GM23338 (cell line): ENCODE measurements around the gene CHCHD6. TPM values are rescaled to one million over a fixed set of nuclear protein-coding genes. Genes with fewer than 3 reads are reported as not detected.

Experiments
- ATAC-seq: fragments of 200-7000 bp; cut with Tn5 transposase; 3 replicates; pipeline ENCODE4 v1.9.1; 2020
- DNase-seq: peaks from one replicate; pipeline ENCODE4 v3.0.0-alpha.2; 2015; ENCODE audit warnings: low spot score
- H2AFZ ChIP-seq: fragments of 200-600 bp; sonication (generic); 2 replicates; pipeline ENCODE4 v1.8.0; 2016; ENCODE audit warnings: antibody characterized with exemption, mild to moderate bottlenecking, moderate library complexity
- H3F3A ChIP-seq: fragments of 200-600 bp; sonication (generic); replicated peaks from 2 replicates; pipeline ENCODE4 v1.8.0; 2017; ENCODE audit warnings: antibody characterized with exemption, mixed run types, low read depth
- H3K27ac ChIP-seq: fragments of 200-600 bp; sonication (generic); 2 replicates; pipeline ENCODE4 v1.6.1; 2016; ENCODE audit warnings: low read depth
- H3K27me3 ChIP-seq: fragments of 200-600 bp; sonication (generic); 2 replicates; pipeline ENCODE4 v1.8.0; 2016; ENCODE audit warnings: mild to moderate bottlenecking, mixed run types, moderate library complexity; ENCODE audit not compliant: insufficient read depth
- H3K36me3 ChIP-seq: fragments of 200-600 bp; sonication (generic); 2 replicates; pipeline ENCODE4 v1.8.0; 2016; ENCODE audit warnings: mild to moderate bottlenecking; ENCODE audit not compliant: insufficient read depth
- H3K4me1 ChIP-seq: fragments of 200-600 bp; sonication (generic); 2 replicates; pipeline ENCODE4 v1.8.0; 2016; ENCODE audit warnings: mild to moderate bottlenecking, moderate library complexity; ENCODE audit not compliant: insufficient read depth
- H3K4me2 ChIP-seq: fragments of 200-600 bp; sonication (generic); 2 replicates; pipeline ENCODE4 v1.7.1; 2017; ENCODE audit warnings: mixed run types
- H3K4me3 ChIP-seq: fragments of 200-600 bp; sonication (generic); 2 replicates; pipeline ENCODE4 v1.6.1; 2016; ENCODE audit warnings: mixed run types
- H3K79me2 ChIP-seq: fragments of 200-600 bp; sonication (generic); replicated peaks from 2 replicates; pipeline ENCODE4 v1.8.0; 2017; ENCODE audit warnings: mild to moderate bottlenecking; ENCODE audit not compliant: insufficient read depth
- H3K9me2 ChIP-seq: fragments of 200-600 bp; sonication (generic); 2 replicates; pipeline ENCODE4 v1.8.0; 2017; ENCODE audit not compliant: insufficient read depth
- H4K20me1 ChIP-seq: fragments of 200-600 bp; sonication (generic); replicated peaks from 2 replicates; pipeline ENCODE4 v1.8.0; 2017; ENCODE audit warnings: mild to moderate bottlenecking; ENCODE audit not compliant: insufficient read depth
- H3K27ac Mint-ChIP-seq: 2 replicates; pipeline ENCODE4 v1.8.0; 2020; ENCODE audit warnings: inconsistent platforms, mild to moderate bottlenecking, moderate library complexity, mixed read lengths
- H3K27me3 Mint-ChIP-seq: 3 replicates; pipeline ENCODE4 v1.8.0; 2022; ENCODE audit warnings: low read depth, mild to moderate bottlenecking, moderate library complexity, mixed read lengths, inconsistent platforms; ENCODE audit not compliant: insufficient read depth, poor library complexity
- H3K36me3 Mint-ChIP-seq: 3 replicates; pipeline ENCODE4 v1.8.0; 2021; ENCODE audit warnings: low read depth, mild to moderate bottlenecking, inconsistent platforms, moderate library complexity, mixed read lengths
- H3K4me1 Mint-ChIP-seq: 3 replicates; pipeline ENCODE4 v1.8.0; 2020; ENCODE audit warnings: mild to moderate bottlenecking, inconsistent platforms, mixed read lengths
- H3K4me3 Mint-ChIP-seq: 3 replicates; pipeline ENCODE4 v1.8.0; 2021; ENCODE audit warnings: moderate library complexity, mild to moderate bottlenecking, inconsistent platforms, mixed read lengths
- H3K9me3 Mint-ChIP-seq: 3 replicates; pipeline ENCODE4 v1.8.0; 2020; ENCODE audit warnings: moderate library complexity, mild to moderate bottlenecking, inconsistent platforms, mixed read lengths
- CREB1 ChIP-seq: fragments of 250-450 bp; sonication (Bioruptor Pico); IDR thresholded peaks from 2 replicates; pipeline ENCODE4 v1.5.0; 2020; ENCODE audit warnings: low read depth, mild to moderate bottlenecking, moderate library complexity
- ETS1 ChIP-seq: IDR thresholded peaks from 2 replicates; pipeline ENCODE4 v1.6.1; 2016; ENCODE audit warnings: antibody characterized with exemption
- REST ChIP-seq: IDR thresholded peaks from one replicate; pipeline ENCODE4 v1.6.1; 2018; ENCODE audit warnings: antibody characterized with exemption; ENCODE audit not compliant: unreplicated experiment
- ZNF462 ChIP-seq: fragments of 250-450 bp; sonication (Bioruptor Pico); IDR thresholded peaks from 2 replicates; pipeline ENCODE4 v1.5.0; 2020; ENCODE audit warnings: mild to moderate bottlenecking, moderate library complexity
- polyA plus RNA-seq: library from polyadenylated mRNA; unstranded; fragments of >200 nt; fragmentation: Nextera tagmentation; extraction: Ambion mirVana; gene quantifications from 2 replicates; pipeline ENCODE4 v1.2.1, GENCODE V29; 2016
- total RNA-seq: library from RNA; depleted of rRNA; stranded (reverse); fragments of >200 nt; shearing (Covaris generic); gene quantifications from 2 replicates; pipeline ENCODE4 v1.2.3, GENCODE V29; 2014

The CHCHD6 gene
- total and polyA plus RNA-seq, 2 experiments from 2014 or later, result 28.8 to 43.0 TPM

- TF ChIP-seq ZNF462 (CRISPR knock-in tag) (no peak), ETS1 (no peak)
These were observed 241.9 kb downstream of the CHCHD6 start (continued) for GRCh38 chr3:126945891-126946290.

- Mint-ChIP-seq H3K4me3 (no peak overlapping the region), H3K27ac (no peak overlapping the region)
- no peak overlapping the region for H2AFZ ChIP-seq
- no peak for TF ChIP-seq ZNF462 (CRISPR knock-in tag)
- TF ChIP-seq REST, result no peak
- TF ChIP-seq CREB1 (CRISPR knock-in tag), result no peak
These were observed 242.4 kb downstream of the CHCHD6 start for GRCh38 chr3:126946405-126946804.

More at GRCh38 chr3:126946405-126946804, 242.4 kb downstream of the CHCHD6 start:
- Histone ChIP-seq H3K4me3 (no peak overlapping the region), H3K36me3 (no peaks in the 10 kb centered on the region), H3K27me3 (no peaks in the 10 kb centered on the region), H3K27ac (no peak overlapping the region), H3K79me2 (no peaks in the 10 kb centered on the region), H3K9me2 (no peaks in the 10 kb centered on the region), H3K4me1 (no peaks in the 10 kb centered on the region), H3F3A (no peaks in the 10 kb centered on the region), H3K4me2 (no peak overlapping the region), H4K20me1 (no peaks in the 10 kb centered on the region; the same call in 1 of the 2 replicates)
- no peaks in the 10 kb centered on the region for H3K9me3 Mint-ChIP-seq
- ATAC-seq (no peak), DNase-seq (no peak)
- H3K36me3 Mint-ChIP-seq, result no peaks in the 10 kb centered on the region
- H3K27me3 Mint-ChIP-seq, result peaks cover 5% of the 10 kb centered on the region
- H3K4me1 Mint-ChIP-seq, result peaks cover 8% of the 10 kb centered on the region; the same call in 2 of the 3 replicates
